Right lobe of liver (tissue), 6 donors: ENCODE measurements around the gene KRTAP10-12. TPM values are rescaled to one million over a fixed set of nuclear protein-coding genes. Genes with fewer than 3 reads are reported as not detected.
A peak's percentile ranks its signal among the peaks of the same experiment; 100 is the strongest.

ENCODE experiments used
- ATAC-seq, 4 donors: fragments of 200-7000 bp; cut with Tn5 transposase; one replicate each; pipeline ENCODE4 v1.9.1; 2020; ENCODE audit warnings: mild to moderate bottlenecking in 4 of 4, moderate library complexity in 4 of 4
- DNase-seq, 3 donors: peaks; one replicate each; pipeline ENCODE4 v3.0.0-alpha.2; 2020
- H3K27ac ChIP-seq, 3 donors: fragments of 200-600 bp; one replicate each; pipeline ENCODE4 v1.8.0; 2022
- H3K27me3 ChIP-seq, 2 donors: fragments of 200-600 bp; one replicate each; pipeline ENCODE4 v1.8.0; 2022
- H3K36me3 ChIP-seq, 4 donors: fragments of 200-600 bp; sonication (generic) in 1 of 4; one replicate each; pipeline versions ENCODE4 v1.5.1 to v1.8.0; 2017 to 2022; ENCODE audit warnings: control low read depth in 1 of 4
- H3K4me1 ChIP-seq, 4 donors: fragments of 200-600 bp; sonication (generic) in 1 of 4; one replicate each; pipeline versions ENCODE4 v1.5.1 to v1.8.0; 2017 to 2022; ENCODE audit warnings: control low read depth in 1 of 4
- H3K4me3 ChIP-seq, 3 donors: fragments of 200-600 bp; one replicate each; pipeline ENCODE4 v1.8.0; 2022
- H3K9me3 ChIP-seq, 4 donors: fragments of 200-600 bp; sonication (generic) in 1 of 4; one replicate each; pipeline versions ENCODE4 v1.5.1 to v1.8.0; 2017 to 2022; ENCODE audit warnings: control low read depth in 1 of 4
- CTCF ChIP-seq, 4 donors: fragments of 200-600 bp in 3 of 4; fragments of 450-650 bp in 1 of 4; IDR thresholded peaks; one replicate each; pipeline versions ENCODE4 v1.5.1 to v1.8.0; 2016 to 2022; ENCODE audit warnings: antibody characterized with exemption in 4 of 4, mild to moderate bottlenecking in 2 of 4
- POLR2A ChIP-seq: fragments of 450-650 bp; IDR thresholded peaks from one replicate; pipeline ENCODE4 v1.6.1; 2017; ENCODE audit warnings: antibody characterized with exemption, mild to moderate bottlenecking
- WGBS: methylation state at CpG from one replicate; pipeline ENCODE4 v1.1.6; 2018; ENCODE audit warnings: low coverage, low lambda C conversion rate; ENCODE audit not compliant: insufficient coverage; ENCODE audit errors: missing lambda C conversion rate; 5-methylcytosine and 5-hydroxymethylcytosine counted together
- intact Hi-C, 2 donors: fragments of 100-400 bp; cut with DNase I; formaldehyde crosslinking; loops; one replicate each; pipeline versions ENCODE4 v1.11.2 to v1.14.1; 2022
- total RNA-seq, 6 experiments: library from RNA; depleted of rRNA in 2 of 6; stranded (reverse); fragments of >200 nt in 2 of 6; fragmentation: NEBNext Ultra II Directional in 3 of 6; extraction: Animal tissue kit (Norgen Biotek cat#: 25700) in 3 of 6; gene quantifications; one replicate each; pipeline versions ENCODE4 v1.1.0 to v1.2.4, GENCODE V29; 2016 to 2023
- donor health status: DM: no; HTN: yes; CAD: no.
- donor health status: DM: no; HTN: no; CAD: no.
- donor health status: DM: no; HTN: no; CAD: no.
- donor health status: DM: no; HTN: yes; CAD: no.
- donor health status: DM: no; HTN: yes; CAD: no.

KRTAP10-12 gene
- total RNA-seq, 6 experiments from 2014 or later, result not detected

DNA sequence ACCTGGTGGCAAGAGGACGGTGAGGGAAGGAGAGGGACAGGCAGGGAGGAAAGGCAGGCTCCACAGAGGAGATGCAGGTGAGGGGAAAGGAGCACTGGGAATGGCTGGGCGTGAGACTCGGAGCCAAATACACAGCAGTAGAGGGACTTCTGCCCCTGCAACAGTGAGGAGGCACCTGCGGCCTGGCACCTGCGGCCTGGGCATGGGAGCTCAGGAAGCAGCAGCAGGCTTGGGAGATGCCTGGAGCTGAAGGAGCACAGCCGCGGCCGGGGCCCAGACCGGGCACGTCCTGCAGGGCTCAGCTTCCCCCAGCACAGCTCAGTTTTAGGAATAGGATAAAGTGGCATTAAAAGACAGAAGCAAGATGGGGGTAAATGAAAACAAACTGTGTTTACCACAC lies 35.3 kb downstream of the KRTAP10-12 start:
- H3K4me3 ChIP-seq, result no peak overlapping the region
- H3K36me3 ChIP-seq, result no peaks in the 10 kb centered on the region
- H3K27ac ChIP-seq, result no peak overlapping the region
- no peak for TF ChIP-seq CTCF (IDR thresholded peaks at IDR 0.05)
- no peak for TF ChIP-seq POLR2A
- H3K4me1 ChIP-seq, result no peaks in the 10 kb centered on the region
- H3K27me3 ChIP-seq, result no peaks in the 10 kb centered on the region
- DNase-seq (peak in 1 of 3 donors; percentile 20), ATAC-seq (no peak)
- H3K9me3 ChIP-seq, result no peaks in the 10 kb centered on the region
- intact Hi-C loops, result no loop called here
- 92% methylated on average over 6 of the region's 10 CpGs for WGBS

GRCh38 chr21:44732956-44733355 lies 36.0 kb downstream of the KRTAP10-12 start:
- Histone ChIP-seq H3K36me3 (no peaks in the 10 kb centered on the region), H3K4me3 (no peak overlapping the region), H3K27ac (no peak overlapping the region), H3K4me1 (no peaks in the 10 kb centered on the region), H3K9me3 (peaks cover 0 to 2% (median 0%) of the 10 kb centered on the region in 4 donors), H3K27me3 (no peaks in the 10 kb centered on the region)
- ATAC-seq (no peak), DNase-seq (peak in 1 of 3 donors; percentile 31)
- 70% methylated on average over 4 of the region's 11 CpGs for WGBS
- intact Hi-C loops, result no loop called here
- TF ChIP-seq CTCF (IDR thresholded peaks at IDR 0.05) (no peak), POLR2A (no peak)

DNA sequence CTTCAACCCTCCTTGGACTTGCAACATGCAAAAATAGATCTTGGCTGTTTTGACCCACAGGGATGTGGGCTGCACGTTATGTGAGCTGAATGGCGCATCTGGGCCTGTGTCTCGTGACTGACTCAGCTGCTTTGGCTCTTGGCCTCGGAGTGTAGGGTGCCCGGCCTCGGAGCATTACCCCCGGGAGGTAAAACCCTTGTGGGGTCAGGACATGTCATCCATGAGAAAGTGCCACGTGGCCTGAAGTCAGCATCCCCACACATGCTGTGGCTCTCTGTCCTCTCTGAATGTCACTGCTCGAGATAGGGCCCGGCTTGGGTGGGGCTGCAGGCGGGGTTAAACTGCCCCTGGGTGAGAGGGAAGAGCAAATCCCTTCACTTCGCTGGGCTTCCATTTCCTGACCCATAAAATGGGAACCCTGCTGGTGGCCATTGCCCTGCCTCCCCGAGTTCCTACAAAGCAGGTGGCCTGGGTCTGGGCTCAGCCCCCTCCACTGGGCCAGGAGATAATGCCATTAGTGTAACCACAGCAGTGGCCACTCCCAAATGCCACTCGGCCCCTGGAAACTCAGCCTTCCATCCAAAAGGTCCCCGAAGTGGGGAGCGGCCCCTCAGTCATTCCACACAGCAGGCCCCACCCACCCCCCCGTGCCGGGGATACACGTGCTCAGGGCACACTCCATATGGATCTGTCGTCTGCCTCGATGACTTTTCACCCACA lies 37.2 kb downstream of the KRTAP10-12 start:
- DNase-seq, result peak in 1 of 3 donors; percentile 42
- no peaks in the 10 kb centered on the region for H3K36me3 ChIP-seq
- 100% methylated on average over 2 of the region's 21 CpGs for WGBS
- H3K27ac ChIP-seq, result no peak overlapping the region
- H3K27me3 ChIP-seq, result no peaks in the 10 kb centered on the region
- TF ChIP-seq CTCF (IDR thresholded peaks at IDR 0.05) (no peak), POLR2A (no peak)
- H3K4me3 ChIP-seq, result no peak overlapping the region
- H3K9me3 ChIP-seq, result peaks cover 0 to 5% (median 0%) of the 10 kb centered on the region in 4 donors
- intact Hi-C loops, result no loop called here
- ATAC-seq, result no peak
- no peaks in the 10 kb centered on the region for H3K4me1 ChIP-seq

GRCh38 chr21:44734841-44735240 lies 37.9 kb downstream of the KRTAP10-12 start:
- Histone ChIP-seq H3K9me3 (peaks cover 0 to 5% (median 0%) of the 10 kb centered on the region in 4 donors), H3K4me3 (no peak overlapping the region), H3K4me1 (no peaks in the 10 kb centered on the region), H3K36me3 (no peaks in the 10 kb centered on the region), H3K27me3 (no peaks in the 10 kb centered on the region), H3K27ac (no peak overlapping the region)
- TF ChIP-seq CTCF (IDR thresholded peaks at IDR 0.05), result no peak
- no peak for TF ChIP-seq POLR2A
- DNase-seq, result peak in 2 of 3 donors; percentile 26 to 57
- 87% methylated on average over 4 of the region's 17 CpGs for WGBS
- ATAC-seq, result peak in 2 of 4 donors; percentile 8 to 54
- intact Hi-C loops, result no loop called here
